Cardiac muscle cell (in vitro differentiated cells and primary cell): ENCODE data around the gene SCN4A. TPM values are rescaled to one million over a fixed set of nuclear protein-coding genes. Genes with fewer than 3 reads are reported as not detected.
"Not testable (repeated sequence)": the region's sequence is repeated elsewhere in the genome, so short reads cannot be mapped to it uniquely, and the experiment has no call there.

Experiments
- DNase-seq, 2 donors: peaks; one replicate each; pipeline versions ENCODE4 v3.0.0 to v3.0.0-alpha.2; 2010 to 2017; ENCODE audit warnings: low read depth in 1 of 2, low spot score in 1 of 2
- H3K27ac ChIP-seq: fragments of 200-600 bp; sonication (generic); 2 replicates; pipeline ENCODE4 v1.5.1; 2016
- H3K27me3 ChIP-seq: fragments of 200-600 bp; sonication (generic); 2 replicates; pipeline ENCODE4 v1.6.0; 2016; ENCODE audit warnings: control low read depth
- H3K36me3 ChIP-seq: fragments of 200-600 bp; sonication (generic); 2 replicates; pipeline ENCODE4 v1.5.1; 2016; ENCODE audit warnings: control low read depth
- H3K4me1 ChIP-seq: fragments of 200-600 bp; sonication (generic); 2 replicates; pipeline ENCODE4 v1.8.1; 2017; ENCODE audit warnings: low read depth, mild to moderate bottlenecking, mixed run types
- H3K4me3 ChIP-seq: fragments of 200-600 bp; sonication (generic); 2 replicates; pipeline ENCODE4 v1.5.1; 2016; ENCODE audit warnings: mild to moderate bottlenecking
- H3K9me3 ChIP-seq: fragments of 200-600 bp; sonication (generic); 2 replicates; pipeline ENCODE4 v1.5.1; 2017; ENCODE audit warnings: low read depth, mild to moderate bottlenecking, control low read depth
- polyA plus RNA-seq: library from polyadenylated mRNA; unstranded; fragments of >200 nt; fragmentation: Nextera tagmentation; extraction: Ambion mirVana; gene quantifications from 2 replicates; pipeline ENCODE4 v1.2.1, GENCODE V29; 2016
- total RNA-seq: library from RNA; depleted of rRNA; stranded (reverse); fragments of >200 nt; gene quantifications from 2 replicates; pipeline ENCODE4 v1.2.3, GENCODE V29; 2016
- TF ChIP-seq, protein P1 (sequence below): IDR thresholded peaks from 2 replicates; pipeline ENCODE4 v1.5.1; 2012; ENCODE audit warnings: low read depth, mild to moderate bottlenecking, low read length

SCN4A gene
- total and polyA plus RNA-seq, 2 experiments from 2014 or later, result 0.63 TPM; not detected in 1

- Histone ChIP-seq H3K36me3 (no peaks in the 10 kb centered on the region), H3K27me3 (peaks cover 4% of the 10 kb centered on the region), H3K9me3 (no peaks in the 10 kb centered on the region), H3K27ac (no peak overlapping the region), H3K4me1 (no peaks in the 10 kb centered on the region), H3K4me3 (no peak overlapping the region)
- TF ChIP-seq, protein P1, sequence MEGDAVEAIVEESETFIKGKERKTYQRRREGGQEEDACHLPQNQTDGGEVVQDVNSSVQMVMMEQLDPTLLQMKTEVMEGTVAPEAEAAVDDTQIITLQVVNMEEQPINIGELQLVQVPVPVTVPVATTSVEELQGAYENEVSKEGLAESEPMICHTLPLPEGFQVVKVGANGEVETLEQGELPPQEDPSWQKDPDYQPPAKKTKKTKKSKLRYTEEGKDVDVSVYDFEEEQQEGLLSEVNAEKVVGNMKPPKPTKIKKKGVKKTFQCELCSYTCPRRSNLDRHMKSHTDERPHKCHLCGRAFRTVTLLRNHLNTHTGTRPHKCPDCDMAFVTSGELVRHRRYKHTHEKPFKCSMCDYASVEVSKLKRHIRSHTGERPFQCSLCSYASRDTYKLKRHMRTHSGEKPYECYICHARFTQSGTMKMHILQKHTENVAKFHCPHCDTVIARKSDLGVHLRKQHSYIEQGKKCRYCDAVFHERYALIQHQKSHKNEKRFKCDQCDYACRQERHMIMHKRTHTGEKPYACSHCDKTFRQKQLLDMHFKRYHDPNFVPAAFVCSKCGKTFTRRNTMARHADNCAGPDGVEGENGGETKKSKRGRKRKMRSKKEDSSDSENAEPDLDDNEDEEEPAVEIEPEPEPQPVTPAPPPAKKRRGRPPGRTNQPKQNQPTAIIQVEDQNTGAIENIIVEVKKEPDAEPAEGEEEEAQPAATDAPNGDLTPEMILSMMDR, result no peak
- no peak for DNase-seq
Observed at GRCh38 chr17:63916566-63917185, 56.0 kb downstream of the SCN4A start.

DNA sequence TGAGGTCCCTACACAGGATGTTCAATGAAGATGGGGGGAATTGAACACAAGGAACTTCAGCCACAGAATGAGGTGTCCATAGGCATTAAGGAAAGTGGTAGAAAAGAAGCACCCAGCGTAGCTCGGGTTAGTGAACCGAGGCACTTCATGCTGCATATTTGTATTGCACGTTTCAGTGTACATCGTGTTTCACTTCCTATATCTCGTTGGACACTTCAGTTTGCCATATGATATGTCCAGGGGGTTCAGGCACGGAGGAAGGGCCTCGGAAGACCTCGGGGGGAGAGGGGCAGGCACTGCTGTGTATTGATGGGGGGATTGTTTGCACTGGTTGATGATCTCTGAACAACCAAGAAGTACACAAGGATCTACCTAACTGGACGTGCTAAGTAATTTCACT lies 57.0 kb downstream of the SCN4A start:
- H3K36me3 ChIP-seq, H3K9me3 ChIP-seq, H3K27me3 ChIP-seq, H3K27ac ChIP-seq, DNase-seq, H3K4me3 ChIP-seq, H3K4me1 ChIP-seq: not testable (repeated sequence)

GRCh38 chr17:63914471-63914870 lies 58.2 kb downstream of the SCN4A start:
- no peak overlapping the region for H3K27ac ChIP-seq
- H3K4me1 ChIP-seq, result no peaks in the 10 kb centered on the region
- H3K4me3 ChIP-seq, result no peak overlapping the region
- DNase-seq, result no peak
- peaks cover 8% of the 10 kb centered on the region for H3K27me3 ChIP-seq
- TF ChIP-seq, protein P1, result no peak
- H3K36me3 ChIP-seq, result no peaks in the 10 kb centered on the region
- H3K9me3 ChIP-seq, result no peaks in the 10 kb centered on the region

DNA sequence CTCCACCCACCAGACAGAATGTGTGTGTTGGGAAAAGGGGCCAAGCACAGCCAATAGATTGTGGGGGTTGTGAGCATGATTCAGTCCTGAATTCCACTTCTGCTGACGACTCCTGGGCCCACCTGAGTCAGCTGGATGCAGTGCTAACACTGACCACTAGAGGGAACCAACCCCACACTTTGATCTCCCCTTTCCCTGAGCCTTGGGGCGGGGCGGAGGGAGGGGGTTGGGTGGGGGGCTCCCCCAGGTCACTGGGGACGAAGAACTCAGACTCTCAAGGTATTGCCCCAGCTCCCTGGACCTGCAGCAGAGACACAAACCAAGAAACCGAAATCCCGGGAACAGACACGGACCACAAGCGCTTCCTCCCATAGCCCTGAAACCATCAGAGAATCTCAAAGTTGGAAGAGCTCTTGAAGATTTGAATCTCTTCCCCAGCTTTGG lies 61.0 kb downstream of the SCN4A start:
- Histone ChIP-seq H3K9me3 (no peaks in the 10 kb centered on the region), H3K27ac (no peak overlapping the region), H3K27me3 (peaks cover 8% of the 10 kb centered on the region), H3K36me3 (no peaks in the 10 kb centered on the region), H3K4me3 (no peak overlapping the region), H3K4me1 (no peaks in the 10 kb centered on the region)
- DNase-seq, result peak; percentile 19 to 48
- TF ChIP-seq, protein P1, result peak; percentile 64

- H3K4me3 ChIP-seq, result no peak within 1 kb of the TSS
- H3K9me3 ChIP-seq, result no peaks in the 10 kb centered on the region
- no peaks in the 10 kb centered on the region for H3K4me1 ChIP-seq
- peaks cover 8% of the 10 kb centered on the region for H3K27me3 ChIP-seq
- DNase-seq, result no peak
- H3K27ac ChIP-seq, result no peak within 1 kb of the TSS
- no peaks in the 10 kb centered on the region for H3K36me3 ChIP-seq
- TF ChIP-seq, protein P1, result no peak
Observed at GRCh38 chr17:63911041-63911635, 61.6 kb downstream of the SCN4A start, which contains the start of gene CSHL1. TSS of gene CSHL1 (minus strand) at chr17:63911258. CDS start at chr17:63911196, 62 bp downstream.

DNA sequence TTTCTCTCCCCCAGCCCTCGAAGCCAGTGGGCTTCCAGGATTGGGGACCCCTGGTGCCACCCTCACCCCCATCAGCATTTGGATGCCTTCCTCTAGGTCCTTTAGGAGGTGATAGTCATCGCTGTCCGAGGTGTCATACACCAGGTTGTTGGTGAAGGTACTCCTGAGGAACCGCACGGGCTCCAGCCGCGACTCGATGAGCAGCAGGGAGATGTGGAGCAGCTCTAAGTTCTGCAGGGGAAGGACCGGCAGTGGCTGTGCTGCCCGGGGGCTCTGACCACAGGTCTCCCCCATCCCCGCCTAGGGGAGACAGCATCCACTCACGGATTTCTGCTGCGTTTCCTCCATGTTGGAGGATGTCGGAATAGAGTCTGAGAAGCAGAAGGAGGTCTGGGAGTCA lies 62.6 kb downstream of the SCN4A start:
- TF ChIP-seq, protein P1, result no peak

GRCh38 chr17:63909586-63909985 lies 63.1 kb downstream of the SCN4A start:
- not testable (repeated sequence) for H3K4me3 ChIP-seq, H3K36me3 ChIP-seq, DNase-seq, H3K4me1 ChIP-seq, H3K27me3 ChIP-seq, H3K9me3 ChIP-seq, H3K27ac ChIP-seq

More for the DNA sequence above, 62.6 kb downstream of the SCN4A start:
- no peak overlapping the region for H3K27ac ChIP-seq
- no peak overlapping the region for H3K4me3 ChIP-seq
- H3K9me3 ChIP-seq, result no peaks in the 10 kb centered on the region
- no peaks in the 10 kb centered on the region for H3K36me3 ChIP-seq
- no peak for DNase-seq
- H3K27me3 ChIP-seq, result peaks cover 8% of the 10 kb centered on the region
- no peaks in the 10 kb centered on the region for H3K4me1 ChIP-seq

DNA sequence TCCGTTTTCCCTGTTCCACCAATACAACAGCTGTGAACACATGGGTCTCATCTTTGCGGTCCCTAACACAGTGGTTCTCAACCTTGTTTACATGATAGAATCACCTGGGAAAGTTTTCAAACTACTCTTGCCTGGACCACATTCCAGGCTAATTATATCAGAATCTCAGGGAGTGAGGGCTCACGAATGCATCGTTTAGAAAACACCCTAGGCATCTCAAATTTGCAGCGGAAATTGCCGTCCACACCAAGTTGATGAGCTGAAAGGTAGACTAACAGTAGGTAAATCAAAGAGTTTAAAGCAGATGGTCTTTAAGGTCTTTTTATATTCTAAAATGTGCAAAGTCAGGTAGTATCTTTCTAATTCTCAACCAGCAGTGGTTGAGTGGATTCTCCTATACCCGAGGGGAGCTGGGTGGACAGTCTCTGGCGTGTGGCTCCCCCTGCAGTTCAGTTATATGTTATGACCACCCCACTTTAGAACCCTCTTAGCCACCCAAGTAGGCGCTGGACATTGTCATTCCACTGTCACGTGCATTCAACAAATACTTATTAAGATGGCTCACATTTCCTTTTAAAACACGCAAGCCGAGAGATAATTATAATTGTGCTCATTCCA lies 65.4 kb downstream of the SCN4A start:
- H3K27ac ChIP-seq, H3K27me3 ChIP-seq, H3K4me1 ChIP-seq, H3K36me3 ChIP-seq, H3K9me3 ChIP-seq, H3K4me3 ChIP-seq: not testable (repeated sequence)
- peak; percentile 9 to 66 for DNase-seq
